Stimulated activated naive CD8-positive, alpha-beta T cell treated with anti-CD3 and anti-CD28 coated beads, Interleukin-15, Interleukin-2, amounts not matched to agents 100 U/mL and 50 U/mL, for 24 hours (primary cell): ENCODE measurements around the gene ACOXL.
A peak's percentile ranks its signal among the peaks of the same experiment; 100 is the strongest.

Experiments used
- ATAC-seq: fragments of 150-1000 bp; cut with Tn5 transposase; one replicate; pipeline ENCODE4 v1.10.0; 2021
- DNase-seq: peaks from one replicate; pipeline ENCODE4 v3.0.0; 2021

Gene ACOXL

DNA sequence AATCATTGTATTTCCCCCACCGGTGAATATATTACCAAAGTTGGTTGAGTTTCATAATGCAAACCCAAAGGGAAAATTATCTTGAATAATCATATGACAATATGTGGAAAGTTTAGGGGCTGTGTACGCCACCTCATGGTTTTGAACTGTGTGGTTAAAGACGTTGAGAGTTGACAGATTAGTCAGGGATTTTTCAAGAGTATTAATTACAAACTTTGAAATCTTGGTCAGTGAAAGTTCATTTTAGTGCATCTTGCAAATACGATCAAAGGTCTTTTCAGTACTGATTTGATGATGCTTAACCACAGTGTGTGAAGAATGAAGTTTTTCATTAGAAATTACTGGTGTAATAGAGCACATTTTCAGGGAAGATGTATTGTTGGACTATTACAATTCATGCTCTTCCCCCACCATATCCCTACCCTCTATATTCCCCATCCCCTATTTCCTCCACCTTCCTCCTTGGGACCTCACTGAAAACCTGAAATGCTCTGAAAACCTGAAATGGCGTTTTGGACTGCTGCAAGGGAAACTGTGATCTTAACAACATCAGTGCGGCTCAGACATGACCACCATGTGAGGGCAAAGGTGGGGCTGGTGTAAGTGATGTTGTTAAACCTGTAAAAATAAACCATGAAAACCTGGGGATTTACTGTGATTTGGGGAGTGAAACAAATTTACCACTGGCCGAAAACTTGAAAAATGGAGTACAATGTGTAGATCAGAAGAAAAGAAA is 383.8 kb downstream of the ACOXL start:
- DNase-seq (peak; percentile 24), ATAC-seq (peak; percentile 34)

- ATAC-seq (peak; percentile 47), DNase-seq (peak; percentile 76)
Measured at GRCh38 chr2:111116843-111117597, 384.6 kb downstream of the ACOXL start.

DNA sequence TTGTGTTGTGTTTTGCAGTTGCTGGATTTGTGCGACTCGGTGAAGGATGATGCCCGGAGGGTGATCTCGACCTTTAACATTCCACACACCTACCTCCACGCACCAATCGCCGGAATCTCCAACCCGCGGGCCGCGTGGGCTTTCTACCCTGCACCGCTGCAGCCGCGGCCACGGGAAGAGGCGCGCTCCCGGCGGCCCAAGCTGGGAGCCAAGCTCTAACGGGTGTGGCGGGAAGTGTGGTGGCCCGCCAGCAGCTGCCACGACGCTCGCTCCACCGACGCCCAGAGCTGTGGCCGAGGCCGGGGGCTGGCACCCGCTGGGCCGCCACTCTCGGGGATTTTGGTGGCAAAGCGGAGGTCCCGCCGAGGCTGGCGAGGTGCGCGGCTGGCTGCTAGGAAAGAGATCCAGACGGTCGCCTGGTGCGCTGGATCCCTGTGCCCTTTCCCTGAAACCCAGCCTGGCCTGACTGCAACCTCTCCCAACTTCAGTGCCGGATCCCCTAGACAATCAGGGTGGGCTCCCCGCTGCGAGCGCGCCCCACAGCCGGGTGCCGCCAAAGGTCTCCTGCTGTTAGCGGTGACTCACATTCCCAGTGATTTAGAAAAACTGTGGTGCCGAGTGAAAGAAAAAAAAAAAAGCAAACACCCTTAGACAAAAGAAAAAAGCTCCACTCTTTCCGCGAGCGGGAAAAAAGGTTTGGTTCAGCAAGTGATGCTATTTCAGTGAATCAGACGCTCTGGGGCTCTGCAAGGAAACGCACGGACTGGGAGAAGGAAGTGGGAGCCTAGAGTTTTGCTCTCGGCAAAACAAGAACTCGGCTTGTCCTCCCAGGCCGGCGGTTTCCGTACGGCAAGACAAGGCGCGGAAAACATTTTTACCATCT is 385.5 kb downstream of the ACOXL start:
- ATAC-seq (no peak), DNase-seq (peak; percentile 52)

DNA sequence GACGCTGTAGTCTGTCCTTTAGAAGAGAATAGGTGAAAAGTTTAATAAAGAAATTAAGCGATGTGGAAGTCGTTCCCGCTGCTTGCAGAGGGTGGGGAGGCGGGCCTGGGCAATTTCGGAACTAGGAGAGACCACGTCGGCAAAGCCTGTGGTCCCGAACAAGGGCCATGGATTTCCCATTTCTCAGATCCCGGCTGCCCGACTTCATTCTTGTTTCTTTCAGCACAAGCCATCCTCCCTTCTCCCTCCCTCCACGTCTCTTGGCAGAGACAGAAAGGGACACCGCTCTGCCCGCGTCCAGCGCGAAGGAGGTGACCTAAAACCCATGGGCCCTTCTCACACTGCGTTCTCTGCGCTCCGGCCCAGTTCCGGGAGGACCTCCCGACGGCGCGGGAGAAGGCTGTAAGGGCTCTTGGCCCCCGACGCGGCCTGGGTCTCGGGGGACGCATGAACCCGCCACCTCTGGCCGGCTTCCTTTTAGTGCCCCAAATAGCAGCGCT is 386.2 kb downstream of the ACOXL start:
- ATAC-seq: no peak
- DNase-seq: no peak

DNA sequence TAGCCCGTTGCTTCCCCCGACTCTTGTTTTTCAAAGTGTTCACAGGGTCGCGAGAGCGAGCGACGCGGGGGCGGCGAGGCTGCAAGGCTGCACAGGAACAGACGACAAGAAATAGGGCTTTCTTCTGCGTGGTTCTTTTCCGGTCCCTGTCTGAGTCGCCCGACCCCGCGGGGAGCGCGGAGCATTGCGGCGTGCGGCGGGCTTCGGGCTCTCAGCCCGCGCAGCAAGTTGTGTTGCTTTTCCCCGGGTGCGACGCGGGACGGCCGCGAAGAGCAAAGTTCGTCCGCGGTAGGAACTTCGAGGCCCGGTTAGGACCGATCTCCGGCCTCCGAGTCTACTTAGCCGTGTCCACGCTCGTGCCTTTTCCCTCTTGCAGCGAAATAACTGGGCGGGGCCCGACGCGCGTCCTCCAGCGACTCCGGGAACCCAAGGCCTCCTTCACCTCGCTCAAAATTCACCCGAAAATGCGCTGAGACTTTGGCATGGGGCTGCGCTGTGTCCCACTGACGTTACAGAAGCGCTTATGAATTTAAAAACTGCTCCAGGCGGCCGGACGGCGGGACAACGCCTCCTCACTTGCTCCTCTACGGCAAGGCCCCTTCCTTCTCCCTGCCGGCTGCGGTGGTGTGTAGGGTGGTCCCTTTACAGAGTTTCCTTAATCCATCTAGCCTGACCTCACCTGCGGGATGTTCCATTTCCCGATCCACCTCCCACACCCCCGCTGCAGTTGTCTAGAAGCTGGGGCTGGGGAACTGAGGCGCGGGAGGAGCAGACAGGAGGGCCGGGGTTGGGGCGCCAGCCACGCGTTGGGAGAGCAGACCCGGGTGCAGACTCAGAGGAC is 386.8 kb downstream of the ACOXL start:
- ATAC-seq (no peak), DNase-seq (peak; percentile 51)

- ATAC-seq: no peak
- peak; percentile 30 for DNase-seq
Measured at GRCh38 chr2:111119822-111120252, 387.5 kb downstream of the ACOXL start.

- ATAC-seq (peak; percentile 62), DNase-seq (peak; percentile 92)
Measured at GRCh38 chr2:111120253-111121027, 388.1 kb downstream of the ACOXL start, which contains the start of gene BCL2L11. TSS of gene BCL2L11 (plus strand) at chr2:111120914. CDS start at chr2:111123746, 2,832 bp downstream.

DNA sequence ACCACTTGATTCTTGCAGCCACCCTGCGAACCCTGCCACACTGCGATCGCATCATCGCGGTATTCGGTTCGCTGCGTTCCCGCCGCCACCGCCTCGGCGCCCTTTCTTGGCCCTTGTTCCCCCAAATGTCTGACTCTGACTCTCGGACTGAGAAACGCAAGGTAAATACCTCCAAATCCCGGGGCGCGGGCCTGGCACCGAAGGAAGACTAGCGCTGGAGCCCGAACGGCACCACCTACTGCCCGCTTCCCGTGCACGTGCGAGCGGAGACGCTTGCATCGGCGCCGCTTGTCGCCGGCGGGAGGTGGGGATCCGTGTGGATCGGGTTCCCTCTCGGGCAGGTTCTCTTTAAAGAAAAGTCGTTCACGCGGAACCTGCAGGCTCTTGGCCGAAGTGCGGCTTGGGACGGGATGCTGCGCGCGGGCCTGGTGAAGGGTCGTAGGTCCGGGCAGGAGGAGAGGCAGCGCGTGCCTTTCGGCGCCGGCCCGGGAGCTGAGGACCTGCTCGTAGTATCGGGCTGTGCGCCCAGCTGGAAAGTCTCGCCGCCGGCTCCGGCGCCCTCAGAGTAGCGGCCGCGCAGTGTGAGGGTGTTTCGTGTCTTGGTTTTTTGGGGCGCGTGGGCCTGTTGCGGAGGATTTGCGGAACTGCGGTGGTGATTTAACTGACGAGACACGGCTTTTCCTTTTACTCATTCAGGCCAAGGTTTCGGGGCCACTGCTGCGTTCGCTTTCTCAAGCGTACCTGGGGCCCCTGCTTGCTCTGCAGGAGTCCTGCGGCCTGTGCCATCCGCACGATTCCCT is 388.9 kb downstream of the ACOXL start:
- DNase-seq (peak; percentile 58), ATAC-seq (no peak)

DNA sequence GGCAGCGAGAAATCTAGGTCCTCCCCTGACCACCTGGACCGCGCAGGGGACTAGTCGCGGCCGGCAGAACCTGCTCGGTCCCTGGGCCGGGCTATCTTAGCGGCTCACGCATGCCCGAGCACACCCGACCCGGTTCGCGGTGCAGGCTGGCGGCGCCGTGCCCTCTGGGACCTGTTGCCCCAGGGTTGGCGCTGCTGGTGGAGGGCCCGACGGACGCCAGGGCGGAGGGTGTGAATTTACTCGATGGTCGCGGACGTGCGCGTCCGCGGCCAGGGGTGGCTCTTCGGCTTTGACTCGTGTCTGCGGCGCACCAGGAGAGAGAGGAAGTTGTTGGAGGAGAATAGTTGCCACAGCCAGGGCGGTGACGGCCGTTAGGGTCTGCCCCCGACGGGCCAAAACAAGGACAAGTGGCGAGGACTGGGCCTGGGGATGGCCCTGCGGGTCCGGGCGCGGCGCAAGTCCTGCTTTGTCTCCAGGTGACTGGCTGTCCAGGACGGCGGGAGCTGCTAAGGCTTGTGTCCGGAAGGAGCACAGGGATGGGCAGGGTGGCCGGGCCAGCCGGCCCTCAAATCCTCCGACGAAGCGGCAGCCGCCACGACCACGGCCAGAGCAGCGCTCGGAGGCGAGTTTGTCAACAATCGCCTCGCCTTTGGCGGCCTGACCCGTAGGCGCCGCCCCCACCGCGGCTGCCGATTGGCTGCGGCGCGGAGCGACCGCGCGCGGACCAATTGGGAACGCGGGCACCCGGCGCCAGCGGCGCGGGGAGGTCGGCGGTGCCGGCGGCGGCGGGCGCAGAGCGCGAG is 389.7 kb downstream of the ACOXL start:
- ATAC-seq (peak; percentile 53), DNase-seq (peak; percentile 84)

GRCh38 chr2:111122631-111123421 is 390.5 kb downstream of the ACOXL start:
- ATAC-seq: no peak
- peak; percentile 55 for DNase-seq

DNA sequence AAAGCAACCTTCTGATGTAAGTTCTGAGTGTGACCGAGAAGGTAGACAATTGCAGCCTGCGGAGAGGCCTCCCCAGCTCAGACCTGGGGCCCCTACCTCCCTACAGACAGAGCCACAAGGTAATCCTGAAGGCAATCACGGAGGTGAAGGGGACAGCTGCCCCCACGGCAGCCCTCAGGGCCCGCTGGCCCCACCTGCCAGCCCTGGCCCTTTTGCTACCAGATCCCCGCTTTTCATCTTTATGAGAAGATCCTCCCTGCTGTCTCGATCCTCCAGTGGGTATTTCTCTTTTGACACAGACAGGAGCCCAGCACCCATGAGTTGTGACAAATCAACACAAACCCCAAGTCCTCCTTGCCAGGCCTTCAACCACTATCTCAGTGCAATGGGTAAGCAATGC is 391.4 kb downstream of the ACOXL start:
- DNase-seq (no peak), ATAC-seq (no peak)

DNA sequence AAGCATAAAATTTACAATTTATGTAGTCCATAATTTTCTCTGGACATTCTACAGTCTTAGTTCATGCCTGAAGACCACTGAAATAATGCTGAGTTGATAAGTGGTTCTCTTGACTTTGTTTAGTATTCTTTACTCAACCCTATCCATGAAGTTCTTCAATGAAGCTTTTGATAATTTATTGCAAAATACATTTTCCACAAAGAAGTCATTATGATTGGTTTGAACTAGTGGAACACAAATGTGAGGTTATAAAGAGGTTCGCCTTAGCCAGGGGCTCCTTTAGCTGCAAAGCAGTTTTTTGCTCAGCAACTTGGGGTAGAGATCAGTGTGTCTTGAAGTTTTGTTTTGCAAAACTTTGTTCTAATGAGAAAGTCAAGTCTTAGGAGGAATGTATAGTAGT is 394.2 kb downstream of the ACOXL start:
- DNase-seq: no peak
- no peak for ATAC-seq

- ATAC-seq: no peak
- no peak for DNase-seq
Measured at GRCh38 chr2:111127351-111127750, 395.0 kb downstream of the ACOXL start.

DNA sequence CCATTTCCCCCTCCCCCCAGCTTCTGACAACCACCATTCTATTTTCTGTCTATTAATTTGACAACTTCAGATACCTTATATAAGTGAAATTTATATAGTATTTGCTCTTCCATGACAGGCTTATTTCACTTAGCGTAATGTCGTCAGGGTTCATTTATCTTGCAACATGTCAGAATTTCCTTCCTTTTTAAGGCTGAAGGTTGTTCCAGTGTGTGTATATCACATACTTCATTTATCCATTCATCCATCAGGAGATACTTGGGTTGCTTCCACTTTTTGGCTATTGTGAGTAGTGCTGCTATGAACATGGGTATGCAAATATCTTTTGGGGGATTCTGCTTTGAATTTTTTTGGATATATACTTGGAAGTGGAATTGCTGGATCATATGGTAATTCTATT is 395.7 kb downstream of the ACOXL start:
- no peak for ATAC-seq
- DNase-seq: no peak

DNA sequence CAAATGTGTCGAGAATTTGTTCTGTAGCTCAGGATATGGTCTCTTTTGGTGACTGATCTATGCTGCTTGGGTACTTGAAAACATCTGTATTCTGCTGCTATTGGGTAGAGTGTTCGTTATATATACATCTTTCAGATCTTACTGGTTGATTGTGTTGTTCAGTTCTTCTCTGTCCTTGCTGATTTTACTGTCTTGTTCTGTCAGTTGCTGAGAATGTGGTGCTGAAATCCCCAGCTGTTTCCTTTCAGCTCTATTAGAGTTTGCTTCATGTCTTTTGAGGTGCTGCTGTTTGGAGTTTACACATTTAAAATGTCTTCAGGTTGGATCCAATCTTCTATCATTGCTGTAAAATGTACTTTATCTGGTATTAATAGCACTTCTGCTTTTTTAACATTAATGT is 401.2 kb downstream of the ACOXL start:
- no peak for ATAC-seq
- no peak for DNase-seq

DNA sequence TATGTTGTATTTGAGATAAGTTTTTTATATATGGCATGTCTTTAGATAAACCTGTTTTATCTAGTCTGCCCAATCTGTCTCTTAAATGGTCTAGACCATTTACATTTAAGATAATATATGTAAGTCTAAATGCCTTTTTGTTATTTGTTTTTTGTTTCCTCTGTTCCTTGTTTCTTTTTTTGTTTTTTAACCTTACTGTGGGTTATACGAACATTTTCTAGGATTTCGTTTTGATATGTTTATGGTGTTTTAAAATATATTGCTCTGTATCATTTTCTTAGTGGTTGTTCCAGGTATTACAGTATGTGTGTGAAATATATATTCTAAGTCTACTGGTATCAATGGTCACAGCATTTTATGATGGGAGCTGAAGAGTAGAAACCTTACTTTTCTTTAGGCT is 401.7 kb downstream of the ACOXL start:
- ATAC-seq (no peak), DNase-seq (no peak)

DNA sequence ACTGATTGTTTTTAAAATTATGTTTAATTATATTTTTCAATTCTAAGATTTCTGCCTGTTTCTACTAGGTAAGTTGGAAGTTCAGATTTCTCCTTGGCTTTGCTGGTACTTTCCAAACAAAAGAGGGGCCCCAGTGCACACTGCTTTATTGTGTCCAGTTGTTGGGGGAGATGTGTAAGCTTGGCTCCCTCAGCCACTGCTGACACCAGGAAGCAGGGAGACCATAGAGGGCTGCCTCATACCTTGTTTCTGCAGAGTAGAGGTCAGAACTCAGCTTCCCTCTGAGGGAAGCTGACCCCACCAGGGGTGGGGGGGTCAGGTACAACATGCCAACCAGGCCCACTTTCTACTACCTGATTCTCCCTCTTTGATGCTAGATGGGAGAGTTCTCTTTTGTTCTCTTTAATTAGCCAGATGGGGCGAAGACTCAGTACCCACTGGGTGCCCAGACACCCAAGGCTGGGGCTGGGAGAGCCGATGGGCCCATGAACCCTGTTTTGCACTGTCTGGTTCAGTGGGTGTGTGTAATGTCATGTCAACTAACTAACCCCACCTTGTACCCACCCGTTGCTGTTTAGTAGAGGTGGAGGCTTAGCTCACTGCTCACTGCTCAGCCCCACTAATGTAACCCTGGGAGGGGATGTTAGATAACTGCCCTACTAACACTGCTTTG is 403.0 kb downstream of the ACOXL start:
- no peak for ATAC-seq

More for the DNA sequence above, 403.0 kb downstream of the ACOXL start:
- no peak for DNase-seq
